ENCODE measurements around the gene IGFLR1. TPM values are rescaled to one million over a fixed set of nuclear protein-coding genes. Genes with fewer than 3 reads are reported as not detected.
"Not testable (repeated sequence)": the region's sequence is repeated elsewhere in the genome, so short reads cannot be mapped to it uniquely, and the experiment has no call there.

IGFLR1 gene
- total and polyA plus RNA-seq, 12 donors, result 4.9 to 35.3 (median 14.7) TPM

DNA sequence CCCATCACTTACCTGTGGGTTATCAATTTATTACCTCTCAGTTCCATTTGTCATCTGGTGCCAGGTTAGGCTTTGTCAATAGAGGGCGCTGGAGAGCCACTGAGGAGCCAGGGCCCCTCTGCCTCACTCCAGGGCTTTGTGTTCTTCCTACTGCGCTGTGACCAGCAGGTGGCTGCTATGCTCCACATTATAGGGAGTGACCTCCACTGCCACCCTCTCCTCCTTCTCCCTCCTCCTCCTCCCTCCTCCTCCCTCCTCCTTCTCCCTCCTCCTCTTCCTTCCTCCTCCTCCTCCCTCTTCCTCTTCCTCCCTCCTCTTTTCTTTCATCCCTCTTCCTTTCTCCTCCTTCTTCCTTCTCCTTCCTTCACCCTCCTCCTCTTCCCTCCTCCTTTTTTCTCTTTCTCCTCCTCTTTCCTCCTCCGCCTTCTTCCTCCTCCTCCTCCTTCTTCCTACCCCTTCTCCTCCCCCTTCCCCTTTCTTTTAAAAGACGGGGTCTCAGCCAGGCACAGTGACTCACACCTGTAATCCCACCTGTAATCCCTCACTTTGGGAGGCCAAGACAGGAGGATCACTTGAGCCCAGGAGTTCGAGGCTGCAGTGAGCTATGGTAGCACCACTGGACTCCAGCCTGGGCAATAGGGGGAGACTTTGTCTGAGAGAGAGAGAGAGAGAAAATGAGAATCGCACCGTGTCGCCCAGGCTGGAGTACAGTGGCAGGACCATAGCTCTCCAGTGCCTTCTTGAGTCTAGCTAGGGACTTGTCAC, 48.2 kb downstream of the IGFLR1 start:
- intact Hi-C loops (cut with DNase I), result loop anchor here in 1 of 2 donors (2.0 to 10.0 kb wide), 2 partner anchors 23 to 241 kb away; partner anchors contain the start of gene LRFN3
- TF ChIP-seq, protein P1, sequence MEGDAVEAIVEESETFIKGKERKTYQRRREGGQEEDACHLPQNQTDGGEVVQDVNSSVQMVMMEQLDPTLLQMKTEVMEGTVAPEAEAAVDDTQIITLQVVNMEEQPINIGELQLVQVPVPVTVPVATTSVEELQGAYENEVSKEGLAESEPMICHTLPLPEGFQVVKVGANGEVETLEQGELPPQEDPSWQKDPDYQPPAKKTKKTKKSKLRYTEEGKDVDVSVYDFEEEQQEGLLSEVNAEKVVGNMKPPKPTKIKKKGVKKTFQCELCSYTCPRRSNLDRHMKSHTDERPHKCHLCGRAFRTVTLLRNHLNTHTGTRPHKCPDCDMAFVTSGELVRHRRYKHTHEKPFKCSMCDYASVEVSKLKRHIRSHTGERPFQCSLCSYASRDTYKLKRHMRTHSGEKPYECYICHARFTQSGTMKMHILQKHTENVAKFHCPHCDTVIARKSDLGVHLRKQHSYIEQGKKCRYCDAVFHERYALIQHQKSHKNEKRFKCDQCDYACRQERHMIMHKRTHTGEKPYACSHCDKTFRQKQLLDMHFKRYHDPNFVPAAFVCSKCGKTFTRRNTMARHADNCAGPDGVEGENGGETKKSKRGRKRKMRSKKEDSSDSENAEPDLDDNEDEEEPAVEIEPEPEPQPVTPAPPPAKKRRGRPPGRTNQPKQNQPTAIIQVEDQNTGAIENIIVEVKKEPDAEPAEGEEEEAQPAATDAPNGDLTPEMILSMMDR (IDR thresholded peaks at IDR 0.05), result peak; percentile 96 to 100 (median 98)
- TF ChIP-seq POLR2A (IDR thresholded peaks at IDR 0.05), result peak in 1 of 2 donors; percentile 12

DNA sequence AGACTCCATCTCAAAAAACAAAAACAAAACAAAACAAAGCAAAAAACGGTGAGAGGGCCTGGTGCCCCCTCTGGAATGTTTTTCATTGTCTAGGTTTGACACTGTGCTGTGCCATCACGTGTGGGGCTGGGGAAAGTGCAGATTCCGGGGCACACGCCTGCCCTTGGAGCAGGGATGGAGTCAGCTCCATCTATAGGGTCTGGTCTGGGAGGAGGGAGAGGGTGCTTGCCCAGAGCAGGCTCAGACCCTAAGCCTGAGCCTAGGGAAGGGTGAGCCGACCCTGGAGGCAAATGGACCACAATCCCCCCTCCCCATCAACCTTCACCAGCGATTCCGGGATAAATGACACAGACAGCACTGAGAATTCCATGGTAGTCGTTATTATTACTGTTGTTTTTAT, 48.8 kb downstream of the IGFLR1 start:
- no peaks in the 10 kb centered on the region for H3K27me3 ChIP-seq
- no peak for DNase-seq
- no peak overlapping the region for H3K27ac ChIP-seq
- H3K36me3 ChIP-seq (replicated peaks in 1 of 2), result no peaks in the 10 kb centered on the region
- no peak overlapping the region for H3K4me3 ChIP-seq
- H3K9me3 ChIP-seq (replicated peaks in 1 of 3), result no peaks in the 10 kb centered on the region
- no peak for TF ChIP-seq POLR2A (IDR thresholded peaks at IDR 0.05)
- TF ChIP-seq, protein P1 (IDR thresholded peaks at IDR 0.05), result no peak
- H3K4me1 ChIP-seq (replicated peaks in 1 of 2), result no peaks in the 10 kb centered on the region
- intact Hi-C loops (cut with DNase I), result loop anchor here in 1 of 2 donors (10.0 kb wide), 1 partner anchor 241 kb away; the partner anchor contains the start of gene LRFN3
- 2 to 14% (median 8%) methylated on average over 4 to 8 of the region's 8 CpGs for WGBS, 4 donors

More for the DNA sequence above, 48.2 kb downstream of the IGFLR1 start:
- Histone ChIP-seq H3K36me3 (replicated peaks in 1 of 2) (no peaks in the 10 kb centered on the region), H3K4me1 (replicated peaks in 1 of 2) (no peaks in the 10 kb centered on the region), H3K27me3 (no peaks in the 10 kb centered on the region), H3K9me3 (replicated peaks in 1 of 3) (no peaks in the 10 kb centered on the region), H3K4me3 (no peak overlapping the region), H3K27ac (no peak overlapping the region)
- peak; percentile 87 to 96 (median 90) for DNase-seq
- WGBS, 4 donors, result 31 to 37% (median 31%) methylated on average over 8 of the region's 8 CpGs

DNA sequence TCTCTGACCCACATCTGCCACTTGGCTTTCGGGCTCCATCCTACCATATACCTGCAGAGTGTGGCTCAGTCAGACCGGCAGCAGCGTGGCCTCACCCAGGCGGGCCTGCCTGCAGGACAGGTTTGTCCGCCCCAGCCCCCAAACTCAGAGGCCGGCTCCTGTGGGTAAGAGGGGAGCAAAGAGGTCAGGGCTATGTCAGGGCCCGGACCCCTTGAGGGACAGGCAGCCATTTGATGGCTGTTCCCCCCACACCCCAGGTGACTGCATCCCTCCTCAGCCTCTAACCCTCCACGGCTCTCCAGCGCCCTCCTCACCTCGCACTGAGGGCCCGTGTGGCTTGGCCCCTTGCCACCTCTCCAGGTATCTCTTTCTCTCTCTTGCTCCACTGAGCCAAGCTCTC, 50.2 kb downstream of the IGFLR1 start:
- H3K9me3 ChIP-seq (replicated peaks in 1 of 3), result no peaks in the 10 kb centered on the region
- no peak for DNase-seq
- no peak overlapping the region for H3K4me3 ChIP-seq
- H3K27me3 ChIP-seq, result no peaks in the 10 kb centered on the region
- TF ChIP-seq, protein P1 (IDR thresholded peaks at IDR 0.05), result no peak
- no peak for TF ChIP-seq POLR2A (IDR thresholded peaks at IDR 0.05)
- 38 to 83% (median 80%) methylated on average over 3 to 11 of the region's 11 CpGs for WGBS, 4 donors
- no peaks in the 10 kb centered on the region for H3K4me1 ChIP-seq (replicated peaks in 1 of 2)
- H3K36me3 ChIP-seq (replicated peaks in 1 of 2), result no peaks in the 10 kb centered on the region
- intact Hi-C loops (cut with DNase I), result loop anchor here in 1 of 2 donors (10.0 kb wide), 1 partner anchor 243 kb away; the partner anchor contains the start of gene LRFN3
- H3K27ac ChIP-seq, result no peak overlapping the region

DNA sequence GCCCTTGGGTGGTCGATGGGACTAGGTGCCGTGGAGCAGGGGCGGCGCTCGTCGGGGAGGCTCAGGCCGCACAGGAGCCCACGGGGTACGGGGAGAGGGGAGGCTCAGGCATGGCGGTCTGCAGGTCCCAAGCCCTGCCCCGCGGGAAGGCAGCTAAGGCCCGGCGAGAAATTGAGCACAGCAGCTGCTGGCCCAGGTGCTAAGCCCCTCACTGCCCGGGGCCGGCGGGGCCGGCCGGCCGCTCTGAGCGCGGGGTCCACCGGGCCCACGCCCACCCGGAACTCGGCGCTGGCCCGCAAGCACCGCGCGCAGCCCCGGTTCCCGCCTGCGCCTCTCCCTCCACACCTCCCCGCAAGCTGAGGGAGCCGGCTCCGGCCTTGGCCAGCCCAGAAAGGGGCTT, 51.1 kb downstream of the IGFLR1 start:
- intact Hi-C loops (cut with DNase I), result loop anchor here in 1 of 2 donors (10.0 kb wide), 1 partner anchor 244 kb away; the partner anchor contains the start of gene LRFN3
- WGBS, 4 donors, result 86 to 100% (median 93%) methylated on average over 3 to 37 of the region's 37 CpGs
- H3K27ac ChIP-seq, result not testable (repeated sequence)

More for the DNA sequence above, 51.1 kb downstream of the IGFLR1 start:
- H3K27me3 ChIP-seq; DNase-seq; H3K9me3 ChIP-seq (replicated peaks in 1 of 3); H3K36me3 ChIP-seq (replicated peaks in 1 of 2); H3K4me1 ChIP-seq (replicated peaks in 1 of 2); H3K4me3 ChIP-seq: not testable (repeated sequence)

All from adrenal gland (tissue), 12 donors.